ENCODE measurements around the gene RALGAPB. TPM values are rescaled to one million over a fixed set of nuclear protein-coding genes. Genes with fewer than 3 reads are reported as not detected.

Gene RALGAPB
- total RNA-seq, 1 experiment from 2014 or later: 30.4 TPM

DNA sequence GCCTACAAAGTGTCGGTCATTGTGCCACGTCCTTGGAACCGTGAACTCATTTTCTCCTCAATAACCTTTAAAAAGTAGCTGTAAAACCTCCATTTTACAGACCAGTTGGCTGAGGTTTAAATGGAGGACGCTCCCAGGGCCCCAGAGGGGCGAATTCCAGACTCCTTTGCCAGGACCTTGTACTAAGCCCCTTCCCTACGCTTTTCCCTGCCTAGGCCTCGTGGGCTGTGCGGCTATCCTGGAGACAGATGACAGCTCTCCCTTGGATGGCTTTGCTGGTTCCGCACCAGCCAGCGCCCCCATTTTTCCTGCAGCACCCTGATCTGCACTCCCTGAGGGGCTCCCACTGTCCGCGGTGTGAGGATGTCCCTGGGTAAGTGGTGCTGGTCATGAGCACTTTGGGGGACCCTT, 25.4 kb upstream of the RALGAPB start:
- peak overlapping the region; percentile 74 for H2AFZ ChIP-seq (ENCODE audit: low read length)
- CTCF ChIA-PET: interaction anchor here (0.8 to 1.0 kb wide), 2 partner anchors 13 to 26 kb away, joined by 4 to 6 read pairs; partner anchors contain the start of gene RALGAPB

DNA sequence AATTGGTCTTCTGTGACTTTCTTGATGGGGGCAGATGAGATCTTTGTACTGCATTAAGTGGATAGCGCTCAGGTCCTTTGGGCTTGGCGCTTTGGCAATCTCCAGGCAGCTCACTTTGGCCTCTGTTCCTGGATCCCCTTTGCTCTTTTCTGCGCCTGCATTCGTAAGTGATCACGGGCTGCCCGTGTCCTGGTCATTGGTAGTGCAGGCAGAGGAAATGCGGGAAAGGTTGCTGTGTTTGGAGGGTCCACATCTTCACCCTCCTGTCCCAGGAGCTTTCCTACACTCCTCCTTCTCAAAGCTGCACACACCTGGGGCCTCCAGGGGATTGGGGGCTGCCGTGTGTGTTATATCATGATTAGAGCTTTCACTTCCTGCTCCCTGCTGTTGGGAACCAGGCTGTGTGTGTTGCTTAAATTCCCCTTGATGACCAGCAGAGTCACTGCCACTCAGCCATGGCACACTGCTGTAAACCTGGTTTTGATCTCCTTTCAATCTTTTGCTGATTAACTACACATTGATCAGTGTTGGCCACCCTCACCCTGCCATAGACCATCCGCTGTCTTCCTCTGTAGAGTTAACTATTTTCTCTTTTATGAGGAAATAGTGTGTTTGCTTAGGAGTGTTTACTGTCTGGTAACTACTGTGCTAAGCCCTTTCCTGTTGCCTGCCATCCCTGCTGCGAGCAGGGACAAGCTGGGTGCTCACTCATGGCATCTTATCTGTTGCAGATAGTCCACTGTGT, 24.5 kb upstream of the RALGAPB start:
- peak; percentile 48 for ATAC-seq
- Histone ChIP-seq H2AFZ (ENCODE audit: low read length) (peak overlapping the region; percentile 74; the same call in 1 of the 2 replicates), H3K9ac (ENCODE audit: low read length) (no peak overlapping the region), H4K20me1 (ENCODE audit: low read length) (no peaks in the 10 kb centered on the region), H3K4me2 (ENCODE audit: low read length) (peak overlapping the region; percentile 98), H3K9me3 (ENCODE audit: low read length) (no peaks in the 10 kb centered on the region), H3K27me3 (ENCODE audit: low read length) (no peaks in the 10 kb centered on the region), H3K36me3 (ENCODE audit: low read depth, low read length) (no peaks in the 10 kb centered on the region), H3K4me1 (ENCODE audit: insufficient read depth, low read length) (peaks cover 42% of the 10 kb centered on the region), H3F3A (ENCODE audit: low read length, unreplicated experiment) (no peaks in the 10 kb centered on the region), H3K27ac (ENCODE audit: low read length) (no peak overlapping the region), H3K9me2 (replicated peaks; ENCODE audit: low read length) (no peaks in the 10 kb centered on the region), H3K4me3 (ENCODE audit: low read length) (peak overlapping the region; percentile 91), H3K79me2 (ENCODE audit: low read length) (peaks cover 15% of the 10 kb centered on the region)
- intact Hi-C loops (cut with micrococcal nuclease): no loop called here
- ChIA-PET CTCF (interaction anchor here (0.8 to 1.0 kb wide), 2 partner anchors 14 to 25 kb away, joined by 4 to 6 read pairs; partner anchors contain the start of gene RALGAPB), POLR2A (ENCODE audit: unreplicated experiment) (interaction anchor here (1.1 kb wide), 1 partner anchor 13 kb away, joined by 3 read pairs; the partner anchor contains the start of gene SNHG17)
- TF ChIP-seq, protein P1, sequence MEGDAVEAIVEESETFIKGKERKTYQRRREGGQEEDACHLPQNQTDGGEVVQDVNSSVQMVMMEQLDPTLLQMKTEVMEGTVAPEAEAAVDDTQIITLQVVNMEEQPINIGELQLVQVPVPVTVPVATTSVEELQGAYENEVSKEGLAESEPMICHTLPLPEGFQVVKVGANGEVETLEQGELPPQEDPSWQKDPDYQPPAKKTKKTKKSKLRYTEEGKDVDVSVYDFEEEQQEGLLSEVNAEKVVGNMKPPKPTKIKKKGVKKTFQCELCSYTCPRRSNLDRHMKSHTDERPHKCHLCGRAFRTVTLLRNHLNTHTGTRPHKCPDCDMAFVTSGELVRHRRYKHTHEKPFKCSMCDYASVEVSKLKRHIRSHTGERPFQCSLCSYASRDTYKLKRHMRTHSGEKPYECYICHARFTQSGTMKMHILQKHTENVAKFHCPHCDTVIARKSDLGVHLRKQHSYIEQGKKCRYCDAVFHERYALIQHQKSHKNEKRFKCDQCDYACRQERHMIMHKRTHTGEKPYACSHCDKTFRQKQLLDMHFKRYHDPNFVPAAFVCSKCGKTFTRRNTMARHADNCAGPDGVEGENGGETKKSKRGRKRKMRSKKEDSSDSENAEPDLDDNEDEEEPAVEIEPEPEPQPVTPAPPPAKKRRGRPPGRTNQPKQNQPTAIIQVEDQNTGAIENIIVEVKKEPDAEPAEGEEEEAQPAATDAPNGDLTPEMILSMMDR (conservative IDR thresholded peaks at IDR 0.05; ENCODE audit: low read depth, low read length): no peak
- no peak for TF ChIP-seq EZH2 (IDR thresholded peaks at IDR 0.05; ENCODE audit: low read length, unreplicated experiment)
- no peak for TF ChIP-seq EZH2phosphoT487 (IDR thresholded peaks at IDR 0.05; ENCODE audit: borderline replicate concordance, low read length)
- DNase-seq: no peak
- BruUV-seq (replicated peaks): no TSS peak

More for the DNA sequence above, 25.4 kb upstream of the RALGAPB start:
- no TSS peak for BruUV-seq (replicated peaks)
- Histone ChIP-seq H3K36me3 (ENCODE audit: low read depth, low read length) (no peaks in the 10 kb centered on the region), H3F3A (ENCODE audit: low read length, unreplicated experiment) (no peaks in the 10 kb centered on the region), H3K4me3 (ENCODE audit: low read length) (peak overlapping the region; percentile 91), H3K4me2 (ENCODE audit: low read length) (peak overlapping the region; percentile 98), H3K9ac (ENCODE audit: low read length) (peak overlapping the region; percentile 97), H3K9me2 (replicated peaks; ENCODE audit: low read length) (no peaks in the 10 kb centered on the region), H3K79me2 (ENCODE audit: low read length) (peaks cover 15% of the 10 kb centered on the region), H4K20me1 (ENCODE audit: low read length) (no peaks in the 10 kb centered on the region), H3K4me1 (ENCODE audit: insufficient read depth, low read length) (peaks cover 34% of the 10 kb centered on the region), H3K27ac (ENCODE audit: low read length) (0 out of 2 replicates have a peak overlapping the region, but pooled peaks have one; percentile 21), H3K9me3 (ENCODE audit: low read length) (no peaks in the 10 kb centered on the region), H3K27me3 (ENCODE audit: low read length) (no peaks in the 10 kb centered on the region)
- intact Hi-C loops (cut with micrococcal nuclease): no loop called here
- no peak for ATAC-seq
- DNase-seq: no peak
- POLR2A ChIA-PET (ENCODE audit: unreplicated experiment): interaction anchor here (1.1 kb wide), 1 partner anchor 12 kb away, joined by 3 read pairs; the partner anchor contains the start of gene SNHG17
- TF ChIP-seq EZH2 (IDR thresholded peaks at IDR 0.05; ENCODE audit: low read length, unreplicated experiment) (no peak), EZH2phosphoT487 (IDR thresholded peaks at IDR 0.05; ENCODE audit: borderline replicate concordance, low read length) (no peak)
- TF ChIP-seq, protein P1 (conservative IDR thresholded peaks at IDR 0.05; ENCODE audit: low read depth, low read length): no peak

DNA sequence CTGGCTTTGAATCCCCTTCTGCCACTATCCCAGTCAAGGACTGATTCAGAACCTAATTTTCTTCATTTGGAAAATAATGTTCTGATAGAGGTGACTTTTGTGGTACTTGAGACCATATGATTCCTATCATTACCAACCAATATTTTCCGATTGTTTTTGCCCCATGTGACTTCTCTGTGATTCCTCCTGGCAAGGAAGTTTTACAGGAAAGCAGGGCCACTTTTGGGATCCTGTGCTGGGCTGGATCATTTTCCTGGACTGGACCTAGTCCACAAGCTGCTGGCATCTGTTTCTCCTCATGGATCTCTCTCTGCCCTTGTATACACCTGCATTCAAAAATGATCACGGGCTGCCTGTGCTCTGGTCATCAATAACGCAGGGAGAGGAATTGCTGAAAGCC, 23.6 kb upstream of the RALGAPB start:
- H3K27me3 ChIP-seq (ENCODE audit: low read length): no peaks in the 10 kb centered on the region
- no peak overlapping the region for H2AFZ ChIP-seq (ENCODE audit: low read length)
- ChIA-PET CTCF (no interaction called here), POLR2A (ENCODE audit: unreplicated experiment) (no interaction called here)
- H3F3A ChIP-seq (ENCODE audit: low read length, unreplicated experiment): no peaks in the 10 kb centered on the region
- H3K9ac ChIP-seq (ENCODE audit: low read length): no peak overlapping the region
- no peak overlapping the region for H3K4me3 ChIP-seq (ENCODE audit: low read length)
- no peaks in the 10 kb centered on the region for H3K9me2 ChIP-seq (replicated peaks; ENCODE audit: low read length)
- no peaks in the 10 kb centered on the region for H3K9me3 ChIP-seq (ENCODE audit: low read length)
- ATAC-seq (no peak), DNase-seq (no peak)
- peaks cover 45% of the 10 kb centered on the region for H3K4me1 ChIP-seq (ENCODE audit: insufficient read depth, low read length)
- no peaks in the 10 kb centered on the region for H3K36me3 ChIP-seq (ENCODE audit: low read depth, low read length)
- H3K79me2 ChIP-seq (ENCODE audit: low read length): peaks cover 15% of the 10 kb centered on the region
- intact Hi-C loops (cut with micrococcal nuclease): no loop called here
- no peaks in the 10 kb centered on the region for H4K20me1 ChIP-seq (ENCODE audit: low read length)
- no peak overlapping the region for H3K27ac ChIP-seq (ENCODE audit: low read length)
- H3K4me2 ChIP-seq (ENCODE audit: low read length): no peak overlapping the region
- no TSS peak for BruUV-seq (replicated peaks)
- TF ChIP-seq, protein P1 (conservative IDR thresholded peaks at IDR 0.05; ENCODE audit: low read depth, low read length): no peak
- TF ChIP-seq EZH2phosphoT487 (IDR thresholded peaks at IDR 0.05; ENCODE audit: borderline replicate concordance, low read length): no peak
- TF ChIP-seq EZH2 (IDR thresholded peaks at IDR 0.05; ENCODE audit: low read length, unreplicated experiment): no peak
